ENCODE measurements around the gene RASD2.

The RASD2 gene

GRCh38 chr22:35596821-35597220, 56.2 kb downstream of the RASD2 start:
- no peak for TF ChIP-seq CTCF (IDR thresholded peaks at IDR 0.05; ENCODE audit: insufficient read depth, low read length, missing control alignments)
- POLR2A ChIA-PET = no interaction called here
- CTCF ChIA-PET = no interaction called here
- H3K4me3 ChIP-seq (ENCODE audit: low read depth, low read length) = no peak overlapping the region
- no peak for DNase-seq (ENCODE audit: low read depth, low spot score)

- ChIA-PET POLR2A (no interaction called here), CTCF (no interaction called here)
- H3K4me3 ChIP-seq (ENCODE audit: low read depth, low read length) = no peak overlapping the region
- TF ChIP-seq CTCF (IDR thresholded peaks at IDR 0.05; ENCODE audit: insufficient read depth, low read length, missing control alignments) = no peak
- no peak for DNase-seq (ENCODE audit: low read depth, low spot score)
These were observed 57.2 kb downstream of the RASD2 start for GRCh38 chr22:35597692-35598395.

GRCh38 chr22:35598396-35598710, 57.7 kb downstream of the RASD2 start:
- DNase-seq (ENCODE audit: low read depth, low spot score) = no peak
- H3K4me3 ChIP-seq (ENCODE audit: low read depth, low read length) = no peak overlapping the region
- CTCF ChIA-PET = no interaction called here
- POLR2A ChIA-PET = no interaction called here
- no peak for TF ChIP-seq CTCF (IDR thresholded peaks at IDR 0.05; ENCODE audit: insufficient read depth, low read length, missing control alignments)

GRCh38 chr22:35599364-35599763, 58.7 kb downstream of the RASD2 start:
- ChIA-PET CTCF (no interaction called here), POLR2A (no interaction called here)
- H3K4me3 ChIP-seq (ENCODE audit: low read depth, low read length) = no peak overlapping the region
- TF ChIP-seq CTCF (IDR thresholded peaks at IDR 0.05; ENCODE audit: insufficient read depth, low read length, missing control alignments) = no peak
- DNase-seq (ENCODE audit: low read depth, low spot score) = no peak

- TF ChIP-seq CTCF (IDR thresholded peaks at IDR 0.05; ENCODE audit: insufficient read depth, low read length, missing control alignments) = no peak
- POLR2A ChIA-PET = no interaction called here
- CTCF ChIA-PET = no interaction called here
- DNase-seq (ENCODE audit: low read depth, low spot score) = no peak
- H3K4me3 ChIP-seq (ENCODE audit: low read depth, low read length) = no peak overlapping the region
These were observed 59.8 kb downstream of the RASD2 start for GRCh38 chr22:35600476-35600875.

- H3K4me3 ChIP-seq (ENCODE audit: low read depth, low read length) = no peak overlapping the region
- TF ChIP-seq CTCF (IDR thresholded peaks at IDR 0.05; ENCODE audit: insufficient read depth, low read length, missing control alignments) = no peak
- ChIA-PET CTCF (no interaction called here), POLR2A (no interaction called here)
- no peak for DNase-seq (ENCODE audit: low read depth, low spot score)
These were observed 60.5 kb downstream of the RASD2 start for GRCh38 chr22:35601013-35601580.

All from AG04449 (cell line).